Activated CD8-positive, alpha-beta T cell treated with anti-CD3 and anti-CD28 coated beads, Interleukin-2, amount 10 ng/mL, durations not matched to agents 7 days and 5 days (primary cell): ENCODE data around the gene ELK3. TPM values are rescaled to one million over a fixed set of nuclear protein-coding genes. Genes with fewer than 3 reads are reported as not detected.
A peak's percentile ranks its signal among the peaks of the same experiment; 100 is the strongest.

Experiments
- ATAC-seq: fragments of 150-1000 bp; cut with Tn5 transposase; one replicate; pipeline ENCODE4 v1.10.0; 2021; ENCODE audit warnings: moderate library complexity
- CTCF ChIA-PET: fragments of 350-600 bp; sonication (Branson Sonifier 250); formaldehyde crosslinking; loops from one replicate; lab custom pipeline; 2021; ENCODE audit warnings: antibody characterized with exemption; lab: Charles Lee
- POLR2A ChIA-PET: fragments of 350-600 bp; sonication (Branson Sonifier 250); formaldehyde crosslinking; loops from one replicate; lab custom pipeline; 2021; ENCODE audit warnings: antibody characterized with exemption; lab: Charles Lee
- DNase-seq: peaks from one replicate; pipeline ENCODE4 v3.0.0-alpha.2; 2020
- H3K27ac Mint-ChIP-seq: one replicate; pipeline ENCODE4 v1.8.0; 2021; ENCODE audit warnings: mild to moderate bottlenecking, mixed read lengths
- H3K27me3 Mint-ChIP-seq: one replicate; pipeline ENCODE4 v1.8.0; 2021; ENCODE audit warnings: low read depth, mixed read lengths
- H3K36me3 Mint-ChIP-seq: one replicate; pipeline ENCODE4 v1.8.0; 2021; ENCODE audit warnings: low read depth, mixed read lengths
- H3K4me1 Mint-ChIP-seq: one replicate; pipeline ENCODE4 v1.8.0; 2021; ENCODE audit warnings: low read depth, mixed read lengths
- H3K4me3 Mint-ChIP-seq: one replicate; pipeline ENCODE4 v1.8.0; 2021; ENCODE audit warnings: mild to moderate bottlenecking, mixed read lengths
- H3K9me3 Mint-ChIP-seq: one replicate; pipeline ENCODE4 v1.8.0; 2022; ENCODE audit warnings: mixed read lengths; ENCODE audit not compliant: insufficient read depth
- total RNA-seq, 2 experiments: library from RNA; stranded (reverse); gene quantifications; one replicate each; pipeline ENCODE4 v1.2.3, GENCODE V29; 2021

ELK3 gene
- total RNA-seq, 2 experiments from 2014 or later, result 17.6 to 18.1 TPM

- DNase-seq, result no peak
- no peaks in the 10 kb centered on the region for H3K27me3 Mint-ChIP-seq
- H3K4me3 Mint-ChIP-seq, result no peak overlapping the region
- H3K36me3 Mint-ChIP-seq, result peaks cover 30% of the 10 kb centered on the region
- peaks cover 17% of the 10 kb centered on the region for H3K4me1 Mint-ChIP-seq
- ChIA-PET POLR2A (no interaction called here), CTCF (no interaction called here)
- no peak overlapping the region for H3K27ac Mint-ChIP-seq
- no peak for ATAC-seq
- H3K9me3 Mint-ChIP-seq, result peaks cover 9% of the 10 kb centered on the region
Measured at GRCh38 chr12:96225994-96226399, 31.8 kb downstream of the ELK3 start.

GRCh38 chr12:96226401-96226800 is 32.2 kb downstream of the ELK3 start:
- CTCF ChIA-PET, result no interaction called here
- peak overlapping the region; percentile 1 for H3K27ac Mint-ChIP-seq
- DNase-seq (no peak), ATAC-seq (peak; percentile 31)
- H3K27me3 Mint-ChIP-seq, result no peaks in the 10 kb centered on the region
- H3K4me1 Mint-ChIP-seq, result peaks cover 17% of the 10 kb centered on the region
- peaks cover 26% of the 10 kb centered on the region for H3K36me3 Mint-ChIP-seq
- POLR2A ChIA-PET, result no interaction called here
- peaks cover 9% of the 10 kb centered on the region for H3K9me3 Mint-ChIP-seq
- no peak overlapping the region for H3K4me3 Mint-ChIP-seq

GRCh38 chr12:96226801-96227348 is 32.7 kb downstream of the ELK3 start:
- Mint-ChIP-seq H3K27ac (no peak overlapping the region), H3K4me3 (no peak overlapping the region), H3K27me3 (no peaks in the 10 kb centered on the region), H3K36me3 (peaks cover 27% of the 10 kb centered on the region), H3K4me1 (peaks cover 17% of the 10 kb centered on the region), H3K9me3 (peaks cover 9% of the 10 kb centered on the region)
- no peak for ATAC-seq
- CTCF ChIA-PET, result no interaction called here
- POLR2A ChIA-PET, result interaction anchor here (1.0 kb wide), 1 partner anchor 19 kb away, joined by 3 read pairs; no protein-coding TSS in a partner anchor
- DNase-seq, result no peak

GRCh38 chr12:96227365-96228106 is 33.4 kb downstream of the ELK3 start:
- Mint-ChIP-seq H3K4me3 (no peak overlapping the region), H3K36me3 (peaks cover 24% of the 10 kb centered on the region), H3K9me3 (peaks cover 3% of the 10 kb centered on the region), H3K4me1 (peaks cover 17% of the 10 kb centered on the region), H3K27ac (no peak overlapping the region), H3K27me3 (no peaks in the 10 kb centered on the region)
- CTCF ChIA-PET, result interaction anchor here (1.4 kb wide), 1 partner anchor 172 kb away, joined by 3 read pairs; the partner anchor contains the start of gene CDK17
- ATAC-seq, result no peak
- DNase-seq, result no peak
- POLR2A ChIA-PET, result interaction anchor here (0.5 to 1.0 kb wide), 2 partner anchors 19 to 229 kb away, joined by 3 read pairs; no protein-coding TSS in a partner anchor

GRCh38 chr12:96228566-96229248 is 34.5 kb downstream of the ELK3 start:
- Mint-ChIP-seq H3K27ac (no peak overlapping the region), H3K4me3 (no peak overlapping the region), H3K9me3 (no peaks in the 10 kb centered on the region), H3K27me3 (no peaks in the 10 kb centered on the region), H3K36me3 (peaks cover 15% of the 10 kb centered on the region), H3K4me1 (peaks cover 7% of the 10 kb centered on the region)
- ChIA-PET CTCF (interaction anchor here (1.0 to 1.4 kb wide), 2 partner anchors 13 to 171 kb away, joined by 3 to 10 read pairs; partner anchors contain the start of gene CDK17), POLR2A (no interaction called here)
- no peak for DNase-seq
- ATAC-seq, result no peak

- H3K36me3 Mint-ChIP-seq, result peaks cover 9% of the 10 kb centered on the region
- H3K4me1 Mint-ChIP-seq, result peaks cover 7% of the 10 kb centered on the region
- no peak overlapping the region for H3K27ac Mint-ChIP-seq
- H3K9me3 Mint-ChIP-seq, result no peaks in the 10 kb centered on the region
- no peaks in the 10 kb centered on the region for H3K27me3 Mint-ChIP-seq
- DNase-seq (no peak), ATAC-seq (no peak)
- ChIA-PET POLR2A (no interaction called here), CTCF (interaction anchor here (4.7 kb wide), 1 partner anchor 15 kb away, joined by 21 read pairs; no protein-coding TSS in a partner anchor)
- H3K4me3 Mint-ChIP-seq, result no peak overlapping the region
Measured at GRCh38 chr12:96230646-96231045, 36.5 kb downstream of the ELK3 start.

GRCh38 chr12:96233168-96233567 is 39.0 kb downstream of the ELK3 start:
- H3K9me3 Mint-ChIP-seq, result no peaks in the 10 kb centered on the region
- DNase-seq, result no peak
- ChIA-PET POLR2A (interaction anchor here (1.4 kb wide), 1 partner anchor 9 kb away, joined by 3 read pairs; no protein-coding TSS in a partner anchor), CTCF (interaction anchor here (4.7 kb wide), 1 partner anchor 18 kb away, joined by 21 read pairs; no protein-coding TSS in a partner anchor)
- H3K27ac Mint-ChIP-seq, result no peak overlapping the region
- H3K4me3 Mint-ChIP-seq, result no peak overlapping the region
- H3K27me3 Mint-ChIP-seq, result no peaks in the 10 kb centered on the region
- peaks cover 31% of the 10 kb centered on the region for H3K4me1 Mint-ChIP-seq
- H3K36me3 Mint-ChIP-seq, result peaks cover 26% of the 10 kb centered on the region
- ATAC-seq, result no peak

- Mint-ChIP-seq H3K4me1 (peaks cover 36% of the 10 kb centered on the region), H3K36me3 (peaks cover 26% of the 10 kb centered on the region)
Measured at GRCh38 chr12:96233939-96234461, 39.8 kb downstream of the ELK3 start.

GRCh38 chr12:96234591-96235483 is 40.7 kb downstream of the ELK3 start:
- no peak overlapping the region for H3K4me3 Mint-ChIP-seq
- no peak for ATAC-seq
- H3K9me3 Mint-ChIP-seq, result no peaks in the 10 kb centered on the region
- H3K27ac Mint-ChIP-seq, result peak overlapping the region; percentile 14
- H3K4me1 Mint-ChIP-seq, result peaks cover 36% of the 10 kb centered on the region
- peaks cover 26% of the 10 kb centered on the region for H3K36me3 Mint-ChIP-seq
- H3K27me3 Mint-ChIP-seq, result no peaks in the 10 kb centered on the region
- ChIA-PET CTCF (interaction anchor here (4.7 kb wide), 1 partner anchor 20 kb away, joined by 21 read pairs; no protein-coding TSS in a partner anchor), POLR2A (no interaction called here)
- no peak for DNase-seq

More at GRCh38 chr12:96233939-96234461, 39.8 kb downstream of the ELK3 start:
- DNase-seq, result no peak
- Mint-ChIP-seq H3K9me3 (no peaks in the 10 kb centered on the region), H3K27ac (no peak overlapping the region), H3K4me3 (no peak overlapping the region), H3K27me3 (no peaks in the 10 kb centered on the region)
- ChIA-PET CTCF (interaction anchor here (4.7 kb wide), 1 partner anchor 19 kb away, joined by 21 read pairs; no protein-coding TSS in a partner anchor), POLR2A (interaction anchor here (1.4 kb wide), 1 partner anchor 8 kb away, joined by 3 read pairs; no protein-coding TSS in a partner anchor)
- no peak for ATAC-seq

- Mint-ChIP-seq H3K4me3 (no peak overlapping the region), H3K36me3 (peaks cover 26% of the 10 kb centered on the region), H3K27ac (peak overlapping the region; percentile 14), H3K27me3 (no peaks in the 10 kb centered on the region), H3K9me3 (no peaks in the 10 kb centered on the region), H3K4me1 (peaks cover 36% of the 10 kb centered on the region)
- no peak for ATAC-seq
- CTCF ChIA-PET, result no interaction called here
- POLR2A ChIA-PET, result no interaction called here
- no peak for DNase-seq
Measured at GRCh38 chr12:96235484-96235826, 41.3 kb downstream of the ELK3 start.
